Upper lobe of left lung (tissue), 6 donors: ENCODE measurements around the gene AADAT. TPM values are rescaled to one million over a fixed set of nuclear protein-coding genes. Genes with fewer than 3 reads are reported as not detected.

Experiments used
- ATAC-seq, 2 donors: fragments of 200-7000 bp; cut with Tn5 transposase; one replicate each; pipeline ENCODE4 v1.9.1; 2022; ENCODE audit warnings: mild to moderate bottlenecking in 2 of 2, moderate library complexity in 2 of 2; ENCODE audit not compliant: low FRiP score in 2 of 2
- DNase-seq, 2 donors: peaks; one replicate each; pipeline ENCODE4 v3.0.0-alpha.2; 2019 to 2020
- H3K27ac ChIP-seq, 4 donors: fragments of 200-600 bp; sonication (generic); one replicate each; pipeline ENCODE4 v1.5.1; 2016 to 2019
- H3K27me3 ChIP-seq, 4 donors: fragments of 200-600 bp; sonication (generic); one replicate each; pipeline ENCODE4 v1.5.1; 2017 to 2019
- H3K36me3 ChIP-seq, 4 donors: fragments of 200-600 bp; sonication (generic); one replicate each; pipeline ENCODE4 v1.5.1; 2016 to 2019
- H3K4me1 ChIP-seq, 4 donors: fragments of 200-600 bp; sonication (generic); one replicate each; pipeline ENCODE4 v1.5.1; 2018 to 2019
- H3K4me3 ChIP-seq, 4 donors: fragments of 200-600 bp; sonication (generic); one replicate each; pipeline ENCODE4 v1.5.1; 2017 to 2019; ENCODE audit warnings: mild to moderate bottlenecking in 2 of 4, moderate library complexity in 1 of 4
- H3K9me3 ChIP-seq, 4 donors: fragments of 200-600 bp; sonication (generic); one replicate each; pipeline ENCODE4 v1.5.1; 2018 to 2019
- CTCF ChIP-seq, 6 experiments: fragments of 450-650 bp in 4 of 6; fragments of 200-600 bp in 2 of 6; sonication (generic) in 2 of 6; IDR thresholded peaks; one replicate each; pipeline ENCODE4 v1.5.1; 2016 to 2019; ENCODE audit warnings: antibody characterized with exemption in 6 of 6
- EP300 ChIP-seq, 4 donors: sonication (generic); formaldehyde crosslinking; IDR thresholded peaks; one replicate each; pipeline ENCODE4 v1.5.1; 2017; ENCODE audit warnings: antibody characterized with exemption in 4 of 4, control low read depth in 2 of 4
- POLR2A ChIP-seq, 4 donors: fragments of 450-650 bp; IDR thresholded peaks; one replicate each; pipeline ENCODE4 v1.5.1; 2016 to 2017; ENCODE audit warnings: antibody characterized with exemption in 4 of 4, mild to moderate bottlenecking in 2 of 4
- POLR2AphosphoS5 ChIP-seq, 2 donors: sonication (generic); formaldehyde crosslinking; IDR thresholded peaks; one replicate each; pipeline ENCODE4 v1.5.1; 2017; ENCODE audit warnings: antibody characterized with exemption in 2 of 2
- WGBS, 2 donors: methylation state at CpG; one replicate each; pipeline ENCODE4 v1.1.5; 2017 to 2018; 5-methylcytosine and 5-hydroxymethylcytosine counted together
- total RNA-seq, 6 donors: library from RNA; depleted of rRNA in 4 of 6; stranded (reverse); fragments of >200 nt in 4 of 6; gene quantifications; one replicate each; pipeline versions ENCODE4 v1.1.0 to v1.2.1, GENCODE V29; 2016 to 2021
- donor health status: DM: no; HTN: no; CAD: no; lungs with moderate emphysema.
- donor health status: DM: no; HTN: yes; CAD: no; lungs with severe emphysema.

The AADAT gene
- total RNA-seq, 6 donors from 2014 or later = 4.8 to 16.8 (median 7.4) TPM

DNA sequence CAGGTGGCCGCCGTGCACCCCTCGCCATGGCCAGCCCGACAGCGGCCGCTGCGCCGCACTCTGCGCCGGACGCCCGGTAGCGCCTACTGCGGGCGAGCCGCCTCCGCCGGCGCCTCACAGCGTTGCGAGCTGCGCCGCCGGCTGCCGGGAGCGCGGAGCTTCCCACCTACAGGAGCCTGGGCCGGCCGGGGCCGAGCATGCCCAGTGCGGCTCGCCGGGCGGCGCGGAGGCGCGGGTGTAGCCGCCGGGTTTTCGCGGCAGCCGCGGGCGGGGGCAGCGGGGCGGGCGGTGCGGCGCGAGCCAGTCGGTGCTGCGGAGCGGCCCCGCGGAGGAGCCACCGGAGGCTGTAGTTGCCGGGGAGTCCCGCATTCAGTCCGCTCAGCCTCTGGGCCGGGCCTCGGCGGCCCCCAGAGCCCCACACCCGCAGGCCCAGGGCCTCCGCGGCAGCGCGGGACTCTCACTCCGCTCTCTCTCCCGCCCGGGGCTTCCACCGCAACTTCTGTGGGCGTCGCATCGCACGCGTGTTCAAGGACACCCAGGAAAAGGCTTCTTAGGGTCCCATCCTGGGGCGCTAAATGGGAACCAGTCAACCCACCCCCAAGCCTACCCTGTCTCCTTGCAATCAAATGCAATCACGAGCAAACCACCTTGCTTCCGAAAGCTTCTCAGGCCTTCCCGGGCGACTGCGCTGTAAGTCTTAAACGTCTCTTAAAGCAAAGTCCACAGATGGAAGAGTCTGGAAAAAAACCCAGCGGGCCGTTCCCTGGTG is 63.3 kb downstream of the AADAT start, which contains the start of gene MFAP3L:
Gene MFAP3L, minus strand, starts transcription at position 143 of the 769 bp plus-strand sequence. CDS start 20,518 bp downstream, outside the sequence.
- peak; percentile 92 to 97 for ATAC-seq
- WGBS, 2 donors = 0% methylated on average over 8 to 17 of the region's 86 CpGs

DNA sequence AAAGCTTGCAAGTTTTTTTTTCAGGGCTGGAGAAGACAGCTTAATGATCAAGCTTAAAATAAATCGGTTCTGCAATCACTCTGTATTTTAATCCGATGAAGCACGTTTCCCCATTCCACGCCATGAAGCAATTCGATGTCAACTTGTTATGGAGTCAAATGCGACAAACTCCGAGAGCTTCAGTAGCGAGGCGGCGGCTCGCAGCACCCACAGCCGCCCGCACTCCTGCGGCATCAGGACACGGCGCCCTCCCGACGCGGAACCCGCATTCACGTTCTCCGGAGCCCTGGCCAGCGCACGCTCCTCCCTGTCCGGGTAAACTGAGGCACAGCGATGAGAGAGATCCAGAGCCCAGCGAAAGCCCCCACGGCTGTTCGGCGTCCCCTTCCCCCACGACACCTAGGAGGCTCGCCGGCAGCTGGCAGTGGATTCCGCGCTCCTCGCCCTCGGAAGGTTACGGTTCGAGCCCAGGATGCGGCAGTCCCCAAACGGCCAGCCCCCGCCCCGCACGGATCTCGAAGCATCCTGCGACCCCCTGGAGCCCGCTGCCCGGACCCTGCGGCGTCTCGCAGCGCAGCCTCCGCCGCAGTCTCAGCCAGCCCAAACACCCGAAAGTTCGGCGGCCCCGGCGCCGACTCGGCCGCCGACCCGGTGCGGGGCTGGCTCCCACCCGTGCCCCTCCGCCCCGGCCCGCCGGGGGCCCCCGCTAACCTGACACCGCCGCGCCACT is 64.1 kb downstream of the AADAT start:
- Histone ChIP-seq H3K36me3 (no peaks in the 10 kb centered on the region), H3K4me3 (peak overlapping the region; percentile 27 to 90 (median 83)), H3K4me1 (peaks cover 5 to 12% (median 10%) of the 10 kb centered on the region in 4 donors), H3K27ac (peak overlapping the region in 2 of 4 donors; percentile 38 to 93), H3K27me3 (no peaks in the 10 kb centered on the region), H3K9me3 (no peaks in the 10 kb centered on the region)
- no peak for ATAC-seq
- no peak for TF ChIP-seq CTCF (IDR thresholded peaks at IDR 0.05)
- no peak for TF ChIP-seq EP300 (IDR thresholded peaks at IDR 0.05)
- no peak for TF ChIP-seq POLR2A (IDR thresholded peaks at IDR 0.05)
- TF ChIP-seq POLR2AphosphoS5 (IDR thresholded peaks at IDR 0.05) = no peak
- DNase-seq = peak in 1 of 2 donors; percentile 25
- 6 to 11% methylated on average over 24 to 54 of the region's 74 CpGs for WGBS, 2 donors

More for the DNA sequence above, 63.3 kb downstream of the AADAT start, which contains the start of gene MFAP3L:
- no peaks in the 10 kb centered on the region for H3K27me3 ChIP-seq
- H3K4me3 ChIP-seq = peak within 1 kb of the TSS; percentile 63 to 90 (median 83)
- H3K27ac ChIP-seq = peak within 1 kb of the TSS; percentile 82 to 93 (median 85)
- H3K4me1 ChIP-seq = peaks cover 5 to 12% (median 10%) of the 10 kb centered on the region in 4 donors
- no peaks in the 10 kb centered on the region for H3K36me3 ChIP-seq
- TF ChIP-seq POLR2A (IDR thresholded peaks at IDR 0.05) (peak; percentile 36 to 79 (median 46)), CTCF (IDR thresholded peaks at IDR 0.05) (peak in 5 of 6 experiments; percentile 17 to 51 (median 20)), POLR2AphosphoS5 (IDR thresholded peaks at IDR 0.05) (peak in 1 of 2 donors; percentile 60), EP300 (IDR thresholded peaks at IDR 0.05) (no peak)
- H3K9me3 ChIP-seq = no peaks in the 10 kb centered on the region
- DNase-seq = peak; percentile 91 to 98

- H3K27me3 ChIP-seq = no peaks in the 10 kb centered on the region
- no peaks in the 10 kb centered on the region for H3K9me3 ChIP-seq
- H3K4me1 ChIP-seq = peaks cover under 1 to 9% (median 8%) of the 10 kb centered on the region in 4 donors
- WGBS, 2 donors = 90 to 93% methylated on average over 2 of the region's 2 CpGs
- TF ChIP-seq POLR2AphosphoS5 (IDR thresholded peaks at IDR 0.05) (no peak), CTCF (IDR thresholded peaks at IDR 0.05) (no peak), EP300 (IDR thresholded peaks at IDR 0.05) (no peak), POLR2A (IDR thresholded peaks at IDR 0.05) (no peak)
- H3K4me3 ChIP-seq = no peak overlapping the region
- no peak overlapping the region for H3K27ac ChIP-seq
- DNase-seq (no peak), ATAC-seq (no peak)
- H3K36me3 ChIP-seq = no peaks in the 10 kb centered on the region
Measured at GRCh38 chr4:170022211-170022610, 67.5 kb downstream of the AADAT start.

- Histone ChIP-seq H3K27me3 (no peaks in the 10 kb centered on the region), H3K4me1 (peaks cover 0 to 3% (median 2%) of the 10 kb centered on the region in 4 donors), H3K9me3 (no peaks in the 10 kb centered on the region), H3K36me3 (no peaks in the 10 kb centered on the region), H3K27ac (no peak overlapping the region), H3K4me3 (no peak overlapping the region)
- TF ChIP-seq EP300 (IDR thresholded peaks at IDR 0.05) = no peak
- TF ChIP-seq POLR2AphosphoS5 (IDR thresholded peaks at IDR 0.05) = no peak
- TF ChIP-seq POLR2A (IDR thresholded peaks at IDR 0.05) = no peak
- TF ChIP-seq CTCF (IDR thresholded peaks at IDR 0.05) = no peak
- DNase-seq (no peak), ATAC-seq (no peak)
- WGBS, 2 donors = 63 to 74% methylated on average over 3 of the region's 3 CpGs
Measured at GRCh38 chr4:170017252-170017651, 72.5 kb downstream of the AADAT start.
